Tibial nerve (tissue), 4 donors: ENCODE data around the gene TFR2. TPM values are rescaled to one million over a fixed set of nuclear protein-coding genes. Genes with fewer than 3 reads are reported as not detected.
"Not testable (repeated sequence)": the region's sequence is repeated elsewhere in the genome, so short reads cannot be mapped to it uniquely, and the experiment has no call there.

Experiments
- DNase-seq, 2 donors: peaks; one replicate each; pipeline ENCODE4 v3.0.0-alpha.2; 2019; ENCODE audit warnings: low spot score in 2 of 2
- H3K27ac ChIP-seq, 4 donors: fragments of 200-600 bp; sonication (generic) in 3 of 4; one replicate each; pipeline ENCODE4 v1.5.1; 2017 to 2019; ENCODE audit warnings: mild to moderate bottlenecking in 1 of 4
- H3K27me3 ChIP-seq, 2 donors: fragments of 200-600 bp; sonication (generic) in 1 of 2; one replicate each; pipeline versions ENCODE4 v1.5.1 to v1.6.0; 2017 to 2019
- H3K36me3 ChIP-seq, 3 donors: fragments of 200-600 bp; sonication (generic); one replicate each; pipeline ENCODE4 v1.5.1; 2018 to 2019
- H3K4me1 ChIP-seq, 4 donors: fragments of 200-600 bp; sonication (generic) in 3 of 4; one replicate each; pipeline ENCODE4 v1.5.1; 2017 to 2019
- H3K4me3 ChIP-seq, 4 donors: fragments of 200-600 bp; sonication (generic) in 3 of 4; one replicate each; pipeline ENCODE4 v1.5.1; 2017 to 2019; ENCODE audit warnings: mild to moderate bottlenecking in 1 of 4, moderate library complexity in 1 of 4
- H3K9me3 ChIP-seq, 4 donors: fragments of 200-600 bp; sonication (generic) in 3 of 4; one replicate each; pipeline ENCODE4 v1.5.1; 2017 to 2019
- EP300 ChIP-seq, 2 donors: sonication (generic); formaldehyde crosslinking; IDR thresholded peaks; one replicate each; pipeline ENCODE4 v1.6.1; 2017; ENCODE audit warnings: antibody characterized with exemption in 2 of 2, mild to moderate bottlenecking in 1 of 2
- POLR2A ChIP-seq, 2 donors: fragments of 450-650 bp; IDR thresholded peaks; one replicate each; pipeline ENCODE4 v1.6.1; 2017; ENCODE audit warnings: antibody characterized with exemption in 2 of 2, mild to moderate bottlenecking in 2 of 2, moderate library complexity in 2 of 2
- WGBS, 2 donors: methylation state at CpG; one replicate each; pipeline ENCODE4 v1.1.5; 2018; 5-methylcytosine and 5-hydroxymethylcytosine counted together
- total RNA-seq, 4 donors: library from RNA; depleted of rRNA; stranded (reverse); fragments of >200 nt; gene quantifications; one replicate each; pipeline ENCODE4 v1.1.0, GENCODE V29; 2016
- TF ChIP-seq, protein P1 (sequence below), 5 experiments: fragments of 200-600 bp in 3 of 5; fragments of 450-650 bp in 2 of 5; sonication (generic) in 3 of 5; IDR thresholded peaks; one replicate each; pipeline ENCODE4 v1.5.1; 2016 to 2019; ENCODE audit warnings: antibody characterized with exemption in 5 of 5, mild to moderate bottlenecking in 3 of 5, moderate library complexity in 2 of 5

Gene TFR2
- total RNA-seq, 4 donors from 2014 or later: 2.1 TPM; not detected in 3

DNA sequence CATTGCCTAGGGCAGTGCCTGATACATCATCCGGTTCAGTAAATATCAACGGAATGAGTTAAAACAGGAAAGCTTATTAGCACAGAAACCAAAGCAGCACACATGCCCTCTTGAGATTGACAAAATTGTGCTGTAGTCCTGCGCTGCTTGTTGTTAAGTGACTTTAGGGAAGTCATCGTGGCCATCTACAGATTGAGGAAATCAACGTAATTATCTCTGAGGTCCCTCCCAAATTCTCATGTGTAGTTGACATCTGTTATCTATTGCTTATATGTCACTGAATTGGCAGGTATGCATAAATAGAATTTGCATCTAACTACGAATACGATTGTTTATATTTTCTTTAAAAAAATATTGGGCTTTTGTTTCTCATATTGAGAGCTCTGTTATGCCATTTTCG is 28.7 kb upstream of the TFR2 start:
- H3K36me3 ChIP-seq: no peaks in the 10 kb centered on the region
- TF ChIP-seq POLR2A (IDR thresholded peaks at IDR 0.05) (no peak), EP300 (IDR thresholded peaks at IDR 0.05) (no peak)
- TF ChIP-seq, protein P1, sequence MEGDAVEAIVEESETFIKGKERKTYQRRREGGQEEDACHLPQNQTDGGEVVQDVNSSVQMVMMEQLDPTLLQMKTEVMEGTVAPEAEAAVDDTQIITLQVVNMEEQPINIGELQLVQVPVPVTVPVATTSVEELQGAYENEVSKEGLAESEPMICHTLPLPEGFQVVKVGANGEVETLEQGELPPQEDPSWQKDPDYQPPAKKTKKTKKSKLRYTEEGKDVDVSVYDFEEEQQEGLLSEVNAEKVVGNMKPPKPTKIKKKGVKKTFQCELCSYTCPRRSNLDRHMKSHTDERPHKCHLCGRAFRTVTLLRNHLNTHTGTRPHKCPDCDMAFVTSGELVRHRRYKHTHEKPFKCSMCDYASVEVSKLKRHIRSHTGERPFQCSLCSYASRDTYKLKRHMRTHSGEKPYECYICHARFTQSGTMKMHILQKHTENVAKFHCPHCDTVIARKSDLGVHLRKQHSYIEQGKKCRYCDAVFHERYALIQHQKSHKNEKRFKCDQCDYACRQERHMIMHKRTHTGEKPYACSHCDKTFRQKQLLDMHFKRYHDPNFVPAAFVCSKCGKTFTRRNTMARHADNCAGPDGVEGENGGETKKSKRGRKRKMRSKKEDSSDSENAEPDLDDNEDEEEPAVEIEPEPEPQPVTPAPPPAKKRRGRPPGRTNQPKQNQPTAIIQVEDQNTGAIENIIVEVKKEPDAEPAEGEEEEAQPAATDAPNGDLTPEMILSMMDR (IDR thresholded peaks at IDR 0.05): no peak
- DNase-seq: no peak
- no peak overlapping the region for H3K4me3 ChIP-seq
- H3K27ac ChIP-seq: no peak overlapping the region
- peaks cover 0 to 7% (median 2%) of the 10 kb centered on the region in 4 donors for H3K4me1 ChIP-seq
- H3K27me3 ChIP-seq: no peaks in the 10 kb centered on the region
- 74 to 81% methylated on average over 8 of the region's 8 CpGs for WGBS, 2 donors
- H3K9me3 ChIP-seq: no peaks in the 10 kb centered on the region

DNA sequence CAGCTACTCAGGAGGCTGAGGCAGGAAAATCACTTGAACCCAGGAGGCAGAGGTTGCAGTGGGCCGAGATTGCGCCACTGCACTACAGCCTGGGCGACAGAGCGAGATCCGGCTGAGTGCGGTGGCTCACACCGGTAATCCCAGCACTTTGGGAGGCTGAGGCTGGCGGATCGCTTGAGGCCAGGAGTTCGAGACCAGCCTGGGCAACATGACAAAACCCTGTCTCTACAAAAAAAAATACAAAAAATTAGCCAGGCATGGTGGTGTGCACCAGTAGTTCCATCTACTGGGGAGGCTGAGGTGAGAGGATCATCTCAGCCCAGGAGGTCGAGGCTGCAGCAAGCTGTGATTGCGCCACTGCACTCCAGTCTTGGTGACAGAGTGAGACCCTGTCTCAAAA is 27.8 kb upstream of the TFR2 start:
- H3K27ac ChIP-seq, H3K27me3 ChIP-seq: not testable (repeated sequence)
- WGBS, 2 donors: 95 to 96% methylated on average over 12 of the region's 12 CpGs

DNA sequence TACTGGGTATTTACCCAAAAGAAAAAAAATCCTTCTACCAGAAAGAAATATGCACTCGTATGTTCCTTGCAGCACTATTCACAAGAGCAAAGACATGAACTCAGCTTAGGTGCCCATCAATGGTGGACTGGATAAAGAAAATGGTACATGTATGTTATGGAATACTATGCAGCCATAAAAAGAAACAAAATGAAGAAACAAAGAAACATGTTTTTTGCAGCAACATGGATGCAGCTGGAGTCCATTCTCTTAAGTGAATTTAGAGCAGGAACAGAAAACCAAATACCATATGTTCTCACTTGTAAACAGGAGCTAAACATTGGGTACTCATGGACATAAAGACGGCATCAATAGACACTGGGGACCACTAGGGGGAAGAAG is 26.7 kb upstream of the TFR2 start:
- 82 to 90% methylated on average over 2 of the region's 2 CpGs for WGBS, 2 donors
- Histone ChIP-seq H3K4me3 (no peak overlapping the region), H3K9me3 (no peaks in the 10 kb centered on the region), H3K27me3 (no peaks in the 10 kb centered on the region), H3K36me3 (no peaks in the 10 kb centered on the region), H3K4me1 (peaks cover 0 to 6% (median 2%) of the 10 kb centered on the region in 4 donors), H3K27ac (no peak overlapping the region)
- TF ChIP-seq, protein P1 (IDR thresholded peaks at IDR 0.05): no peak
- TF ChIP-seq POLR2A (IDR thresholded peaks at IDR 0.05) (no peak), EP300 (IDR thresholded peaks at IDR 0.05) (no peak)
- no peak for DNase-seq

More for the DNA sequence above, 27.8 kb upstream of the TFR2 start:
- not testable (repeated sequence) for H3K36me3 ChIP-seq, H3K9me3 ChIP-seq, H3K4me3 ChIP-seq, DNase-seq, H3K4me1 ChIP-seq

DNA sequence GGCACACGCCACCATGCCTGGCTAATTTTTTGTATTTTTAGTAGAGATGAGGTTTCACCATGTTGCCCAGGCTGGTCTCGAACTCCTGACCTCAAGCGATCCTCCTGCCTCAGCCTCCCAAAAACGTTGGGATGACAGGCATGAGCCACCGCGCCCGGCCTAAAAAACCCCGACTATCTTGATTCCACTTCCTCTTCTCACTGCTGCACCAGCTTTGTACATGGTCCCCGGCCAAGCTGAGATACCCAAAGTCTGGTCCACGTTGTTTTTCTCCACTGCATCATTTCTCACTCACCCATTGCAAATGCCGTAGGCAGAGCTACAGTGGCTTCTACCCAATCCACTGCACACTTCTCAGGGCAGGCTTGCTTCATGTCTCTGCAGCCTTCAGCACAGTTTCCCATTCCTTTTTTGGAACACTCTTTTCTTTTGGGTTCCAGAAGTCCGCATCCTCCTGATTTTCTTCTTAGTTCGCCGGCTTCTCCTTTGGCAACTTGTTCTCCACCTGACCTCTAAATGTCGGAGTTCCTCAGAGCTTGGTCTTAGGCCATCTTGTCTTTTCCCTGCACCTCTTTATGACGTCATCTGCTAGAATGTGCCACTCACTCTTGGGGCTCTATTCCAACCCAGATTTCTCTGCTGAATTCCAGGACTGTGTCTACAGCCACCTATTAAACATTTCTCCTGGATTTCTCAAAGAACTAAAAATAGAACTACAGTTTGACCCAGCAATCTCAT is 26.1 kb upstream of the TFR2 start:
- TF ChIP-seq POLR2A (IDR thresholded peaks at IDR 0.05) (no peak), EP300 (IDR thresholded peaks at IDR 0.05) (no peak)
- TF ChIP-seq, protein P1 (IDR thresholded peaks at IDR 0.05): no peak
- Histone ChIP-seq H3K9me3 (no peaks in the 10 kb centered on the region), H3K27ac (no peak overlapping the region), H3K4me3 (no peak overlapping the region), H3K27me3 (no peaks in the 10 kb centered on the region), H3K4me1 (peaks cover 0 to under 1% (median 0%) of the 10 kb centered on the region in 4 donors), H3K36me3 (no peaks in the 10 kb centered on the region)
- 81 to 82% methylated on average over 16 of the region's 16 CpGs for WGBS, 2 donors
- DNase-seq: no peak

DNA sequence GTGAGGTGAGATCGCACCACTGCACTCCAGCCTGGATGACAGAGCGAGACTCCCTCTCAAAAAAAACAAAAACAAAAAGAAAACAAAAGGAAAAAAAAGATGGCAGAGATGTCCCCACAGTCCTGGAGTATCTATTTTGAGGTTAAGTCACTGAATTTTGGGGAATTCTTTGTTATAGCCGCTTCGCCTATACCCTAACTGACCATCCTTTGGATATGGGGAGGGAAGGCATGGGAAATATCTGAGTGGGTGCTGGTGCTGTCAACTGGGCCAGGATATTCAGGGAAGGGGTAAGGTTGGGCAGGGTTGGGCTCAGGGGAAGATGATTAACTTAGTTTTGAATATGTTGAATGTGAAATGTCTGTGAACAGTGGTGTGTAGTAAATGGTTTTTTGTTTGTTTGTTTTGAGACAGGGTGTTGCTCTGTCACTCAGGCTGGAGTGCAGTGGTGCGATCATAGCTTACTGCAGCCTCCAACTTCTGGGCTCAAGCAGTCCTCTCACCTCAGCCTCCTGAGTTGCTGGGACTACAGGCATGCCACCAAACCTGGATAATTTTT is 23.9 kb upstream of the TFR2 start:
- 94 to 96% methylated on average over 5 of the region's 5 CpGs for WGBS, 2 donors
- no peak for DNase-seq
- Histone ChIP-seq H3K4me1 (no peaks in the 10 kb centered on the region), H3K27me3 (no peaks in the 10 kb centered on the region), H3K9me3 (no peaks in the 10 kb centered on the region), H3K27ac (no peak overlapping the region), H3K4me3 (no peak overlapping the region), H3K36me3 (no peaks in the 10 kb centered on the region)
- no peak for TF ChIP-seq EP300 (IDR thresholded peaks at IDR 0.05)
- TF ChIP-seq, protein P1 (IDR thresholded peaks at IDR 0.05): no peak

DNA sequence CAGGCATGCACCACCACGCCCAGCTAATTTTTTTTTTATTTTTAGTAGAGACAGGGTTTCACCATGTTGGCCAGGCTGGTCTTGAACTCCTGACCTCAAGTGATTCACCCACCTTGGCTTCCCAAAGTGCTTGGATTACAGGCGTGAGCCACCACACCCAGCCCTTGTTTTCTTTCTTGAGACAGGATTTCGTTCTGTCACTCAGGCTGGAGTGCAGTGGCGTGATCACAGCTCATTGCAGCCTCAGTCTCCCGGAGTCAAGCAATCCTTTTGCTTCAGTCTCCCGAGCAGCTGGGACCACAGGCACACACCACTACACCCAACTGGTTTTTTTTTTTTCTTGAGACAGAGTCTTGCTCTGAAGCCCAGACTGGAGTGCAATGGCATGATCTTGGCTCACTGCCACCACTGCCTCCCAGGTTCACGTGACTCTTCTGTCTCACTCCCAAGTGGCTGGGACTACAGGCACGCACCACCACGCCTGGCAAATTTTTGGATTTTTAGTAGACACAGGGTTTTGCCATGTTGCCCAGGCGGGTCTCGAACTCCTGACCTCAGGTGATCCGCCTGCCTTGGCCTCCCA is 20.9 kb upstream of the TFR2 start:
- not testable (repeated sequence) for H3K9me3 ChIP-seq, H3K27ac ChIP-seq, H3K4me1 ChIP-seq, H3K36me3 ChIP-seq, DNase-seq, H3K4me3 ChIP-seq
- WGBS, 2 donors: 81 to 84% methylated on average over 12 of the region's 12 CpGs
- H3K27me3 ChIP-seq: peaks cover 0 to 19% of the 10 kb centered on the region in 2 donors
